HCT116 (cell line): Measurements from ENCODE around the gene THRAP3. TPM values are rescaled to one million over a fixed set of nuclear protein-coding genes. Genes with fewer than 3 reads are reported as not detected.

Experiments used
- ATAC-seq: fragments of 200-7000 bp; cut with Tn5 transposase; 2 replicates; pipeline ENCODE4 v1.9.1; 2020; ENCODE audit warnings: mild to moderate bottlenecking, moderate library complexity
- BruUV-seq: library from RNA; stranded (reverse); fragments of 400-500 nt; replicated peaks from 2 replicates; lab custom pipeline; 2021; lab: Mats Ljungman, UMichigan
- CTCF ChIA-PET: fragments of 300-600 bp; sonication (Branson Sonifier 250); formaldehyde crosslinking; loops from one replicate; lab custom pipeline; 2021; ENCODE audit warnings: antibody characterized with exemption; lab: Charles Lee
- POLR2A ChIA-PET: fragments of 300-600, 350-600 bp; sonication (Branson Sonifier 250); formaldehyde crosslinking; loops from one replicate; lab custom pipeline; 2021; ENCODE audit warnings: antibody characterized with exemption; lab: Charles Lee
- RAD21 ChIA-PET, 2 experiments: fragments of 300-600 bp; sonication (Branson Sonifier 250); formaldehyde crosslinking; loops; one replicate each; lab custom pipeline; 2023; ENCODE audit warnings: low total read pairs in 2 of 2; ENCODE audit not compliant: uncharacterized antibody in 2 of 2, unreplicated experiment in 2 of 2, low non-redundant PET in 1 of 2; lab: Charles Lee
- DNase-seq: peaks from one replicate; pipeline ENCODE4 v3.0.0-alpha.2; 2010; ENCODE audit warnings: low read depth, low spot score
- H2AFZ ChIP-seq: fragments of 200-600 bp; shearing (Covaris generic), sonication (generic); 2 replicates; pipeline ENCODE4 v1.6.1; 2017; ENCODE audit warnings: low read depth, mixed run types, mixed read lengths, antibody characterized with exemption, low read length; ENCODE audit not compliant: poor library complexity, severe bottlenecking
- H3K27ac ChIP-seq: 2 replicates; pipeline ENCODE4 v1.5.1; 2012; ENCODE audit warnings: low read depth, low read length
- H3K27me3 ChIP-seq: fragments of 200-600 bp; sonication (generic); 2 replicates; pipeline ENCODE4 v1.6.1; 2016; ENCODE audit warnings: mixed run types, low read length, mixed read lengths; ENCODE audit not compliant: insufficient read depth
- H3K36me3 ChIP-seq, 2 experiments: fragments of 200-500 bp in 1 of 2; fragments of 200-600 bp in 1 of 2; sonication (Bioruptor generic) in 1 of 2; sonication (generic) in 1 of 2; 2 replicates each; pipeline versions ENCODE4 v1.5.1 to v1.6.1; 2014 to 2016; ENCODE audit warnings: low read length in 2 of 2, inconsistent platforms in 1 of 2, mixed read lengths in 1 of 2, mixed run types in 1 of 2; ENCODE audit not compliant: insufficient read depth in 2 of 2, control insufficient read depth in 1 of 2
- H3K4me1 ChIP-seq, 2 experiments: fragments of 200-600 bp in 1 of 2; sonication (generic) in 1 of 2; 2 replicates each; pipeline versions ENCODE4 v1.5.1 to v1.6.1; 2012 to 2017; ENCODE audit warnings: low read length in 2 of 2, inconsistent platforms in 1 of 2, mild to moderate bottlenecking in 1 of 2, mixed read lengths in 1 of 2, mixed run types in 1 of 2, moderate library complexity in 1 of 2; ENCODE audit not compliant: insufficient read depth in 2 of 2, control insufficient read depth in 1 of 2
- H3K4me2 ChIP-seq: fragments of 200-600 bp; sonication (generic); 2 replicates; pipeline ENCODE4 v1.6.1; 2017; ENCODE audit warnings: mixed run types, low read length, mixed read lengths
- H3K4me3 ChIP-seq, 2 experiments: fragments of 200-600 bp in 1 of 2; sonication (generic) in 1 of 2; replicated peaks in 1 of 2; 2 replicates each; pipeline ENCODE4 v1.5.1; 2011 to 2016; ENCODE audit warnings: low read length in 2 of 2, control low read depth in 1 of 2, low read depth in 1 of 2, mild to moderate bottlenecking in 1 of 2, mixed read lengths in 1 of 2, mixed run types in 1 of 2
- H3K79me2 ChIP-seq: fragments of 200-600 bp; sonication (generic); 2 replicates; pipeline ENCODE4 v1.6.1; 2017; ENCODE audit warnings: mild to moderate bottlenecking, mixed run types, low read length, moderate library complexity, mixed read lengths; ENCODE audit not compliant: insufficient read depth
- H3K9ac ChIP-seq: fragments of 200-600 bp; sonication (generic); 2 replicates; pipeline ENCODE4 v1.6.1; 2016; ENCODE audit warnings: low read length, mixed read lengths
- H3K9me2 ChIP-seq: fragments of 200-600 bp; sonication (generic), shearing (Covaris generic); 2 replicates; pipeline ENCODE4 v1.6.1; 2017; ENCODE audit warnings: mixed run types, mild to moderate bottlenecking, moderate library complexity; ENCODE audit not compliant: insufficient read depth
- H3K9me3 ChIP-seq, 2 experiments: fragments of 200-500 bp in 1 of 2; fragments of 200-600 bp in 1 of 2; sonication (Bioruptor generic) in 1 of 2; sonication (generic) in 1 of 2; 2 replicates each; pipeline ENCODE4 v1.6.1; 2014 to 2017; ENCODE audit warnings: low read length in 2 of 2, mixed read lengths in 2 of 2, inconsistent platforms in 1 of 2, low read depth in 1 of 2, mild to moderate bottlenecking in 1 of 2, mixed run types in 1 of 2, moderate library complexity in 1 of 2; ENCODE audit not compliant: control insufficient read depth in 1 of 2, insufficient read depth in 1 of 2
- H4K20me1 ChIP-seq: fragments of 200-600 bp; sonication (generic), shearing (Covaris generic); 2 replicates; pipeline ENCODE4 v1.6.1; 2017; ENCODE audit warnings: mixed run types, mild to moderate bottlenecking, moderate library complexity; ENCODE audit not compliant: insufficient read depth
- CBX3 ChIP-seq: IDR thresholded peaks from 2 replicates; pipeline ENCODE4 v1.6.1; 2012; ENCODE audit warnings: low read depth
- CEBPB ChIP-seq: IDR thresholded peaks from 2 replicates; pipeline ENCODE4 v1.6.1; 2012; ENCODE audit warnings: low read depth
- EGR1 ChIP-seq: IDR thresholded peaks from 2 replicates; pipeline ENCODE4 v1.6.1; 2012; ENCODE audit warnings: low read depth
- ELF1 ChIP-seq: IDR thresholded peaks from 2 replicates; pipeline ENCODE4 v1.6.1; 2012; ENCODE audit warnings: low read depth, borderline replicate concordance
- EZH2 ChIP-seq: fragments of 200-600 bp; sonication (generic); IDR thresholded peaks from 2 replicates; pipeline ENCODE4 v1.6.1; 2017; ENCODE audit warnings: antibody characterized with exemption, mixed run types
- EZH2phosphoT487 ChIP-seq: fragments of 200-600 bp; IDR thresholded peaks from 2 replicates; pipeline ENCODE4 v1.6.1; 2018; ENCODE audit warnings: antibody characterized with exemption, borderline replicate concordance
- FOSL1 ChIP-seq: IDR thresholded peaks from 2 replicates; pipeline ENCODE4 v1.6.1; 2012; ENCODE audit warnings: low read depth
- JUND ChIP-seq: IDR thresholded peaks from 2 replicates; pipeline ENCODE4 v1.6.1; 2012
- POLR2A ChIP-seq: IDR thresholded peaks from 2 replicates; pipeline ENCODE4 v1.7.0; 2011; ENCODE audit warnings: borderline replicate concordance; ENCODE audit not compliant: insufficient read depth, insufficient read length; ENCODE audit errors: extremely low read depth
- POLR2AphosphoS5 ChIP-seq: IDR thresholded peaks from 2 replicates; pipeline ENCODE4 v1.6.1; 2011; ENCODE audit warnings: mild to moderate bottlenecking, low read depth, low read length, moderate library complexity
- SIN3A ChIP-seq: IDR thresholded peaks from 2 replicates; pipeline ENCODE4 v1.6.1; 2012; ENCODE audit warnings: low read depth
- SRF ChIP-seq: IDR thresholded peaks from 2 replicates; pipeline ENCODE4 v1.6.1; 2012; ENCODE audit warnings: low read depth
- TCF7L2 ChIP-seq: IDR thresholded peaks from 2 replicates; pipeline ENCODE4 v1.7.0; 2011; ENCODE audit warnings: borderline replicate concordance, inconsistent platforms; ENCODE audit not compliant: insufficient read depth, insufficient read length; ENCODE audit errors: extremely low read depth
- ZFX ChIP-seq: fragments of 450-650 bp; IDR thresholded peaks from 2 replicates; pipeline ENCODE4 v1.6.1; 2017
- intact Hi-C: fragments of 100-400 bp; cut with micrococcal nuclease; formaldehyde crosslinking; loops from 2 replicates; pipeline ENCODE4 v1.10.0; 2022
- total RNA-seq: library from RNA; stranded (reverse); gene quantifications from one replicate; pipeline ENCODE4 v1.2.1, GENCODE V29; 2021; ENCODE audit not compliant: unreplicated experiment
- TF ChIP-seq, protein P1 (sequence below): IDR thresholded peaks from 2 replicates; pipeline ENCODE4 v1.6.1; 2012; ENCODE audit warnings: low read depth
- TF ChIP-seq, protein P2 (sequence below): IDR thresholded peaks from 2 replicates; pipeline ENCODE4 v1.6.1; 2012
- TF ChIP-seq, protein P3 (sequence below): IDR thresholded peaks from 2 replicates; pipeline ENCODE4 v1.6.1; 2012
- TF ChIP-seq, protein P4 (sequence below): IDR thresholded peaks from 2 replicates; pipeline ENCODE4 v1.6.1; 2011; ENCODE audit warnings: mild to moderate bottlenecking, low read length, moderate library complexity; ENCODE audit not compliant: insufficient replicate concordance; ENCODE audit errors: extremely low read depth

Gene THRAP3
- total RNA-seq, 1 experiment from 2014 or later, result 144 TPM

DNA sequence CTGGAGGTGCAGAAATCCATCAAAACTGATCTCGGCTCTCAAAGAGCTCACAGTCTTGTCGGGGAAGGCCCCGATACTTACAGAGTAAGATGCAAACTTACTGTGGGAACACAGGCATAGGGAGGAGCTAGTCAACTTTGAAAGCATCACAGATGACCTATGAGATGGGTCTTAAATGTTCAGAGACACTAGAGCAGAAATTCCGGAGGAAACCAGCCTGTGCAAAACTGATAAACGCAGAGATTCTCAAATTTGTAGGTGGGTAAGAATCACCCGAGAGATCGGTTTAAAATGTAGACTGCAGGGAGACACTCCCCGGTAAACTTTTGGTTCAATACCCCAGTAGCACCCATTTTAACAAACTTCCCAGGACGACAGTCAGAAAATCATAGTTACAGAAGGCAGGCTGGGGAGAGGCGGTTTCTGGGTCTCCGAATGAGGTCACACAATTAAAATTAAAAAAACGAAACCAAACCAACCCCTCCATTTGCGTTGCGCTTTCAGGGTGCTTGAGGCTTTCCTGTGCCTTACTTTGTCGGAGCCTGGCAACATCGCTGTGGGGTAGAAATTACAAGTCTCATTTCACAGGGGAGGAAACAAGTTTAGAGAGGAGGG, 755 bp upstream of the THRAP3 start:
- ATAC-seq (no peak), DNase-seq (no peak)
- TSS peak; percentile 99 for BruUV-seq
- Histone ChIP-seq H3K9ac (peak overlapping the region; percentile 69), H3K36me3 (peaks cover 2 to 20% of the 10 kb centered on the region in 2 experiments; a peak in 2 of 4 replicates), H2AFZ (no peak overlapping the region), H3K9me3 (no peaks in the 10 kb centered on the region), H3K27ac (peak overlapping the region; percentile 51), H3K9me2 (no peaks in the 10 kb centered on the region), H3K79me2 (peaks cover 42% of the 10 kb centered on the region), H3K4me1 (peaks cover 3 to 37% of the 10 kb centered on the region in 2 experiments; a peak in 3 of 4 replicates), H3K4me2 (peak overlapping the region; percentile 88)
- RAD21 ChIA-PET, result interaction anchor here in 1 of 2 experiments (1.4 kb wide), 1 partner anchor 89 kb away, joined by 4 read pairs; no protein-coding TSS in a partner anchor
- intact Hi-C loops, result no loop called here
- CTCF ChIA-PET, result interaction anchor here (1.1 to 3.6 kb wide), 3 partner anchors 62 to 77 kb away, joined by 3 to 14 read pairs (median 3); partner anchors contain the start of gene TRAPPC3
- TF ChIP-seq CBX3 (no peak), SRF (no peak), EGR1 (no peak), POLR2A (no peak), SIN3A (no peak), ZFX (no peak), CEBPB (no peak), POLR2AphosphoS5 (no peak), ELF1 (no peak), FOSL1 (no peak), TCF7L2 (no peak), JUND (no peak), EZH2phosphoT487 (no peak), EZH2 (no peak)
- TF ChIP-seq, protein P1, sequence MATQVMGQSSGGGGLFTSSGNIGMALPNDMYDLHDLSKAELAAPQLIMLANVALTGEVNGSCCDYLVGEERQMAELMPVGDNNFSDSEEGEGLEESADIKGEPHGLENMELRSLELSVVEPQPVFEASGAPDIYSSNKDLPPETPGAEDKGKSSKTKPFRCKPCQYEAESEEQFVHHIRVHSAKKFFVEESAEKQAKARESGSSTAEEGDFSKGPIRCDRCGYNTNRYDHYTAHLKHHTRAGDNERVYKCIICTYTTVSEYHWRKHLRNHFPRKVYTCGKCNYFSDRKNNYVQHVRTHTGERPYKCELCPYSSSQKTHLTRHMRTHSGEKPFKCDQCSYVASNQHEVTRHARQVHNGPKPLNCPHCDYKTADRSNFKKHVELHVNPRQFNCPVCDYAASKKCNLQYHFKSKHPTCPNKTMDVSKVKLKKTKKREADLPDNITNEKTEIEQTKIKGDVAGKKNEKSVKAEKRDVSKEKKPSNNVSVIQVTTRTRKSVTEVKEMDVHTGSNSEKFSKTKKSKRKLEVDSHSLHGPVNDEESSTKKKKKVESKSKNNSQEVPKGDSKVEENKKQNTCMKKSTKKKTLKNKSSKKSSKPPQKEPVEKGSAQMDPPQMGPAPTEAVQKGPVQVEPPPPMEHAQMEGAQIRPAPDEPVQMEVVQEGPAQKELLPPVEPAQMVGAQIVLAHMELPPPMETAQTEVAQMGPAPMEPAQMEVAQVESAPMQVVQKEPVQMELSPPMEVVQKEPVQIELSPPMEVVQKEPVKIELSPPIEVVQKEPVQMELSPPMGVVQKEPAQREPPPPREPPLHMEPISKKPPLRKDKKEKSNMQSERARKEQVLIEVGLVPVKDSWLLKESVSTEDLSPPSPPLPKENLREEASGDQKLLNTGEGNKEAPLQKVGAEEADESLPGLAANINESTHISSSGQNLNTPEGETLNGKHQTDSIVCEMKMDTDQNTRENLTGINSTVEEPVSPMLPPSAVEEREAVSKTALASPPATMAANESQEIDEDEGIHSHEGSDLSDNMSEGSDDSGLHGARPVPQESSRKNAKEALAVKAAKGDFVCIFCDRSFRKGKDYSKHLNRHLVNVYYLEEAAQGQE, result no peak
- TF ChIP-seq, protein P2, sequence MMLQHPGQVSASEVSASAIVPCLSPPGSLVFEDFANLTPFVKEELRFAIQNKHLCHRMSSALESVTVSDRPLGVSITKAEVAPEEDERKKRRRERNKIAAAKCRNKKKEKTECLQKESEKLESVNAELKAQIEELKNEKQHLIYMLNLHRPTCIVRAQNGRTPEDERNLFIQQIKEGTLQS, result no peak
- TF ChIP-seq, protein P3, sequence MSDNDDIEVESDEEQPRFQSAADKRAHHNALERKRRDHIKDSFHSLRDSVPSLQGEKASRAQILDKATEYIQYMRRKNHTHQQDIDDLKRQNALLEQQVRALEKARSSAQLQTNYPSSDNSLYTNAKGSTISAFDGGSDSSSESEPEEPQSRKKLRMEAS, result no peak
- TF ChIP-seq, protein P4, sequence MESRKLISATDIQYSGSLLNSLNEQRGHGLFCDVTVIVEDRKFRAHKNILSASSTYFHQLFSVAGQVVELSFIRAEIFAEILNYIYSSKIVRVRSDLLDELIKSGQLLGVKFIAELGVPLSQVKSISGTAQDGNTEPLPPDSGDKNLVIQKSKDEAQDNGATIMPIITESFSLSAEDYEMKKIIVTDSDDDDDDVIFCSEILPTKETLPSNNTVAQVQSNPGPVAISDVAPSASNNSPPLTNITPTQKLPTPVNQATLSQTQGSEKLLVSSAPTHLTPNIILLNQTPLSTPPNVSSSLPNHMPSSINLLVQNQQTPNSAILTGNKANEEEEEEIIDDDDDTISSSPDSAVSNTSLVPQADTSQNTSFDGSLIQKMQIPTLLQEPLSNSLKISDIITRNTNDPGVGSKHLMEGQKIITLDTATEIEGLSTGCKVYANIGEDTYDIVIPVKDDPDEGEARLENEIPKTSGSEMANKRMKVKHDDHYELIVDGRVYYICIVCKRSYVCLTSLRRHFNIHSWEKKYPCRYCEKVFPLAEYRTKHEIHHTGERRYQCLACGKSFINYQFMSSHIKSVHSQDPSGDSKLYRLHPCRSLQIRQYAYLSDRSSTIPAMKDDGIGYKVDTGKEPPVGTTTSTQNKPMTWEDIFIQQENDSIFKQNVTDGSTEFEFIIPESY, result no peak
- TF ChIP-seq, all 23 proteins: peak for 0
- Histone ChIP-seq H3K4me3 (peak overlapping the region; percentile 53 to 93), H4K20me1 (peaks cover 16% of the 10 kb centered on the region; the same call in 1 of the 2 replicates), H3K27me3 (no peaks in the 10 kb centered on the region)
- POLR2A ChIA-PET, result interaction anchor here (0.8 to 2.1 kb wide), 2 partner anchors 12 to 13 kb away, joined by 3 to 6 read pairs; no protein-coding TSS in a partner anchor
